NCI-H2196 (cell line): ENCODE results near the gene DNPEP.

Source experiments
- DNase-seq: peaks from one replicate; lab custom pipeline; 2025; ENCODE audit not compliant: unreplicated experiment; lab: John Stamatoyannopoulos, UW

The DNPEP gene

GRCh38 chr2:219368690-219369191 is 19.0 kb downstream of the DNPEP start:
- peak; percentile 56 for DNase-seq

GRCh38 chr2:219362524-219363164 is 25.1 kb downstream of the DNPEP start:
- peak; percentile 78 for DNase-seq

GRCh38 chr2:219362072-219362471 is 25.6 kb downstream of the DNPEP start:
- DNase-seq: no peak

- no peak for DNase-seq
Observed at GRCh38 chr2:219358170-219359075, 29.3 kb downstream of the DNPEP start.

- DNase-seq: no peak
Observed at GRCh38 chr2:219356834-219357233, 30.9 kb downstream of the DNPEP start.

GRCh38 chr2:219354582-219354981 is 33.1 kb downstream of the DNPEP start:
- DNase-seq: no peak

GRCh38 chr2:219353129-219353528 is 34.6 kb downstream of the DNPEP start:
- DNase-seq: no peak

GRCh38 chr2:219352448-219353023 is 35.2 kb downstream of the DNPEP start:
- peak; percentile 73 for DNase-seq

GRCh38 chr2:219350710-219351221 is 36.9 kb downstream of the DNPEP start:
- DNase-seq: peak; percentile 14

GRCh38 chr2:219350215-219350614 is 37.5 kb downstream of the DNPEP start:
- DNase-seq: no peak

GRCh38 chr2:219344751-219345430 is 42.8 kb downstream of the DNPEP start:
- peak; percentile 83 for DNase-seq

GRCh38 chr2:219335373-219335786 is 52.3 kb downstream of the DNPEP start:
- no peak for DNase-seq

GRCh38 chr2:219334076-219334475 is 53.6 kb downstream of the DNPEP start:
- DNase-seq: no peak

GRCh38 chr2:219332542-219332941 is 55.2 kb downstream of the DNPEP start, which contains the start of gene RESP18:
Gene RESP18 (minus strand): TSS chr2:219332744.
- DNase-seq: no peak

GRCh38 chr2:219331560-219332213 is 56.0 kb downstream of the DNPEP start:
- no peak for DNase-seq

GRCh38 chr2:219327719-219328118 is 60.0 kb downstream of the DNPEP start:
- no peak for DNase-seq

GRCh38 chr2:219325657-219326315 is 61.9 kb downstream of the DNPEP start:
- DNase-seq: no peak

GRCh38 chr2:219325136-219325535 is 62.6 kb downstream of the DNPEP start:
- no peak for DNase-seq

GRCh38 chr2:219323434-219323833 is 64.3 kb downstream of the DNPEP start:
- DNase-seq: no peak
